HFF-Myc (cell line): Measurements from ENCODE around the gene CHPF.
A peak's percentile ranks its signal among the peaks of the same experiment; 100 is the strongest.

Source experiments
- DNase-seq: peaks from one replicate; pipeline ENCODE4 v3.0.0-alpha.2; 2011; ENCODE audit warnings: low read depth; ENCODE audit errors: extremely low read depth
- H3K4me3 ChIP-seq: replicated peaks from 2 replicates; pipeline ENCODE4 v1.5.1; 2011; ENCODE audit warnings: low read depth, mild to moderate bottlenecking, control low read depth, low read length
- CTCF ChIP-seq: IDR thresholded peaks from 2 replicates; pipeline ENCODE4 v1.5.1; 2012; ENCODE audit warnings: mild to moderate bottlenecking, low read depth, low read length, control low read depth; ENCODE audit errors: missing control alignments

The CHPF gene

GRCh38 chr2:219531639-219532377, 11.8 kb downstream of the CHPF start:
- TF ChIP-seq CTCF: no peak
- no peak for DNase-seq
- no peak overlapping the region for H3K4me3 ChIP-seq

DNA sequence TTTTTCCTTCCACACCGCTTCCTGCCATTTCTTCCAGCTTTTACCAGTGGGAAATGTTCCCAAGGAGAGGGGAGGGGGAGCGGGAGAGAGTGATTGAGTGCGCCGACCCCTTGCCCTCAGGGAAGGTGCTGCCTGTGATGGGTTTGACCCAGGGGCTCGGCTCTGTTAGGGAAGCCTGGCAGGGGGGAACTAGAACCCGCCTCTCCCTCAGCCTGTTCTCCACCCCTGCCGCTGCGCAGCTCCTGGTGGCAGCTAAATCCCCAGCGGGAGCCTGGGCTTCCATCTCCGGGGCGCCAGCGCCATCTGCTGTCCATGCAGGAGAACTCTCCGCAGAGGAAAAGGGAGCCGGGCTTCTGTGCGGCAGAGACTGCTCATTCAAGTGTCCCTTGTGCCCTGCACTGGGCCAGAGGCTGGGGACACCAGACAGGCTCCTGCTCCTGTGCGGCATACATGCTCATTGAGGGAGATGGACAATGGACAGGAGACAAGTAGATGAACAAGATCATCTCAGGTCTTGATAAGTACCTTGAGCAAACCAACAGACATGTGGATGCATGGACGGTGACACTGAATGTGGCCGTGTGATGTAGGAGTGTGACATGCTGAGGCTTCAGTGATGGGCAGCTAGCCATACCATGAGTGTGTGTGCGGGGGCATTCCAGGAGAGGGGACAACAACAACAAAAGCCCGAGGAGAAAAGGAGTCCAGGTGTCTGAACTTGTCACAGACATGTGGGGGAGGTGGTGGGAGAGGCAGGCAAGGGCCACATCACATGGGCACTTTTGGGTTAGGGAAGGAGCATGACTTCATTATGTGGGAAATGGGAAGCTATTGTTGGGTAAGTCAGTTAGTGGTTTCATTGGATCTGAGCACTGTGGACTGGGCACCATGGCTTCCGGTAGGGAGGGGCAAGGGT, 13.3 kb downstream of the CHPF start:
- peak; percentile 95 for TF ChIP-seq CTCF
- peak; percentile 47 for DNase-seq
- no peak overlapping the region for H3K4me3 ChIP-seq

DNA sequence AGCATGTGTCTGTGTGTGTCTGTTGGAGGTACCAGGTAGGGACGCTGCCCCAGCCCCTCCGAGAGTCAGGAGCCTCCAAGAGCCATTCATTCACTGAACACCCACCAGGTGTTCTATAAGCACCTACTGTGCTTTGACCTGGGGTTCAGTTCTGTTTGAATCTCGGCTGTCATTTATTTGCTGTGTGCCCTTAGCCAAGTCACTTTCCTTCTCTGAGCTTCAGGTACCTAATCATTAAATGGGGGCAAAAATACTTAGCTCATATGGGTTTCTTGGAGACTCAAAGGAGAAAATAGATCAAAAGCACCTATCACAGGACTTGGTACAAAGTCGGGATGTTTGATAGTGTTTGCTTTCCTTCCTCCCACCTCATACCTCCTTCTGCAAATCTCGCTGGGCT, 16.1 kb downstream of the CHPF start:
- DNase-seq: no peak
- no peak overlapping the region for H3K4me3 ChIP-seq
- TF ChIP-seq CTCF: no peak

DNA sequence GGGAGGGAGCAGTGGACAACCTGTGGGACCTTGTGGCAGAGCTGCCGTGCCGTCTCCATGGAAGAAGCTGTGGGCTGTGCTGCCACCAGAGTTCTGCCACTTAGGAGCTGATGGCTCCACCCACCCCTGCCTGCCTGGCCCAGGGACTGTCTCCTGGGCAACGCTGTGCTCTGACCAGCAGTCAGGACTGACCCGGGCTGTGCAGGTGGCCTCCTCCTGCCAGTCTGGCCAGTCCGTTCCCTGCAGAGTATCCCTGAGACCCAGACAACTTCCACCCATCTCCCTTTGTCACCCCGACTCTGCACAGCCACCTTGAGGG, 16.6 kb downstream of the CHPF start:
- no peak for DNase-seq
- H3K4me3 ChIP-seq: no peak overlapping the region
- TF ChIP-seq CTCF: no peak

- no peak overlapping the region for H3K4me3 ChIP-seq
- TF ChIP-seq CTCF: no peak
- DNase-seq: no peak
These were observed 17.1 kb downstream of the CHPF start for GRCh38 chr2:219526320-219527075.

GRCh38 chr2:219525533-219526232, 17.9 kb downstream of the CHPF start:
- H3K4me3 ChIP-seq: no peak overlapping the region
- DNase-seq: no peak
- no peak for TF ChIP-seq CTCF
